ENCODE data around the gene MACF1.
"Not testable (repeated sequence)": the region's sequence is repeated elsewhere in the genome, so short reads cannot be mapped to it uniquely, and the experiment has no call there.

MACF1 gene

DNA sequence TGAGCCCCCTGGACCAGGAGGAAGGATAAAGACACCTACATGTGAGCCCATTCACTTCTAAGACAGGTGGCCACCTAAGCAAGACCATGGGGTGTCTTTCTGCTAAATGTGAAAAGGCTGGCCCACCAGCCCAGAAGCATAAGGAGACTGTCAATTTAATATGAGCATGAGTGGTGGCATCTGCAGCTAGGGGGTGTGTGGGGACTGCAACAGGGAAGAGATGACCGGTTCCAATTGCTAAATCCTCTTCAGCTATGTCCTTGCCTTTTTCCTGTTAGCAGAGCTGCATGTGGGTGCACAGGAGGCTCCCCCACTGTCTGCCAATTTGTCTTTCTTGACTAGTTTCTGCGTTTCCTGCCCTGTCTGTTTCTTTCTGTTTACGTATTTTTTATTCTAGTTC lies 264.7 kb downstream of the MACF1 start:
- no peak for DNase-seq (ENCODE audit: low spot score)

DNA sequence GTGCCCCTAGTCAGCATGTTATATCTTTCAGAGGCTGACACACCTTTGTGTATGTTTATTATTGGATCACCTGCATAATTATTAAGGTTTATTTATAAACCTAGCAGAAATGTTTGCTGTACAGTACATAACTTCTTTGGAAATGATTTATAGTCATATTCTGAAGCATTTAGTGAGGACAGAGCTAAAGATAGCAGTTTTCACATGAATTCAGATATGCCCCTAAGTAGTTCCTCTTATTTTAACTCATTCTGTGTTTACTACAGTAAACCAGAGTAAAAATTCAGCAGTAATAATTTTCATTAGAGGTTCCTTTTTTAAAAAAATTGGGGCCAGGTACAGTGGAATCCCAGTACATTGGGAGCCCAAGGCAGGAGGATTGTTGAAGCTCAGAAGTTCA lies 265.5 kb downstream of the MACF1 start:
- no peak for DNase-seq (ENCODE audit: low spot score)

DNA sequence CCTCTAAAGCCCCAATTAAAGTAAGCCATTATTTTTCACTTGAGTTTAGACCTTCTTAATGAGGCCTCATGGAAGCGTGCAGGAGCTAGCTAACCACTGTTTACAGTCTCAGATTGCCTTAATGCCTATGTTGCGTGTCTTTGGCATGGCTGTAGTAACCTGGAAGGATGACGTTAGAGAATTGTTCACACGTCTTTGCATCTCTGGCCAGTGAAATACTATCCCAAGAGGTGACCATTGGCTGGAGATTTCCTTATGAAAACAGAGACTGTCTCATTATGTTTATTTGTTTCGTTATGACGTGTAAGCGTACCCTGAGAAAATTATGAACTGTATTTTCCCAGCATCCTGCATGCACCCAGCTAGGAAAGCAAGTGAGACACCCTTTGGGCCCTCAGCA lies 268.3 kb downstream of the MACF1 start:
- no peak for DNase-seq (ENCODE audit: low spot score)

DNA sequence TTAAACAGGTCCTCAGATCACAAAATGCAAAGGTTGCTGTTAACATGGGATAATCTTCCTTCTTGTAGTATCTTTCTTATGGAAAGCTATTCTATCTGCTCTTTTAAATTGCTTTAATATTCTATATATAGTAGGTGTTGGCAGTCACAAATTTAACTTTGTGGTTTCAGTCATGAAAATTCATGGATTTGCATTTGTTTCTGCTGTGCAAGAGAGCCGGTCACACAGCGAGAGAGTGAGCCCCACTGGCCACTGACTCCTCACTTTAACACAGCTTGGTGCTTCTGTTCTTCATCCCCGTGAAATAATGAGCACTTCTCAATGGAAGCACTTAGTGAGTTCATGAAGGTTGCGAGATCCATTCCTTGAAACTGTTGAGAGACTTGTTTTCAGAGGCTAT lies 268.8 kb downstream of the MACF1 start:
- DNase-seq (ENCODE audit: low spot score) = no peak

DNA sequence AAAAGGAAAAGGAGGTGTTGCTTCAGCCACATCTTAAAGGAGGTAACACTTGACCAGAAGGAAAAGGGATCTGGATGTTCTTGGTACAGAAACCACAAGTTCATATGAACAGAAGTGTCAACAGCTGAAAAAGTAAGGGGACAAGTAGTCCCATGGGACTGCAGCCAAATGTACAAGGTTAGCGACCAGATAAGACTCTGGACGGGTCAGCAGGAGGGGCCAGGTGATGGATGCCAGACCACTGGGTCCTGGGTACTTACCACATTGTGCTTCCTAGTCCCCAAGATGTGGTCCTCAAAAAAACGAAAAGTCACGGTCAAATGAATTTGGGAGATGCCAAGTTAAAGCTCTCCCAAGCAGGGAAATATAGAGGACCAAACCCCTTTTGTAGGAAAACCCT lies 270.3 kb downstream of the MACF1 start:
- no peak for DNase-seq (ENCODE audit: low spot score)

DNA sequence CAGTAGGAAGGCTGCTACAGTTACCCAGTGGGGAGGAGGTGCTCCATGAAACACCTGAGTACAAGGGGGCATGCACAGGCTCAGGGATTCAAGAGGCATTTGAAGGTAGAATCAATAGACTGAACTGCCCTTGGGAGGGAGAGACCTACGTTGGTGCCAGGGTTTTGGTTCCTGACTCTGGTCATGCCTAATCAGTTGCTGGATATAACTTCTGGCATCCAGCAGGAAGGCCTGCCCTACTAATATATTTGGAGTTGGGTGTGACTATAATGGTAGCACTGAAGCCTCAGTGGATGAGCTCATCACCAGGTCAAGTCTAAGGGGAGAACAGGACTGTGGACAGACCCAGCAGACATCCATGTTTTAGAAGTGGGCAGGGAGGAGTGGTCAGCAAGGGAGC lies 271.1 kb downstream of the MACF1 start:
- not testable (repeated sequence) for DNase-seq (ENCODE audit: low spot score)

DNA sequence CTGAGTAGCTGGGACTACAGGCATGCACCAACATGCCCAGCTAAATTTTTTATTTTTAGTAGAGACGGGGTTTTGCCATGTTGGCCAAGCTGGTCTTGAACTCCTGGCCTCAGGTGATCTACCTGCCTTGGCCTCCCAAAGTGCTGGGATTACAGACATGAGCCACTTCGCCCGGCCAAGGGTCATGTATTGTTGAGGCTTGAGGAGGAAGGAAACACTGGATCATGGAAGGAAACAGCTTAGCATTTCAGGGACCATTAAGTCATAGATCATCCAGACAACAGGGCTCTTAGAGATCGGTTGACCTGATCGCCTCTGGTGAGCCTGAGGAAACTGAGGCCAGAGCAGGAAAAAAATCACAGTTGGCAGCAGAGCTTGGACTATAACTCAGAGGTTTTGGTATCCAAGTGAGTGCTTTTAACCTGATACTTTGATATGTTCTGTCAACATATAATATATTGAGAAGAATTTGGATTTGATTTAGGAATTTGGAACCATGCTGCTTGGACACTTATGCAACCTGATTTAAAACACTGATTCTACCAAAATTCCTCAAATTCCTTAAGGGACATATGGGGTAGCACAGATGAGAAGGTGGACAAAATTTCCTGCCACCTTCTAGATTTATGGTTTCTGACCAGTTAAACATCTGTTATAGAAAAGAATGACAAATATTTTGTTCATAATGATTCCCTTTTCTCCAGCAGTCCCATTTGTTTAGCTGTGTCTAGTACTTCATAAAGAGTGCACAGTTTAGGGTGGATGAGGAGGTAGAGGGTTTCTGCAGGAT lies 273.8 kb downstream of the MACF1 start:
- DNase-seq (ENCODE audit: low spot score) = no peak

DNA sequence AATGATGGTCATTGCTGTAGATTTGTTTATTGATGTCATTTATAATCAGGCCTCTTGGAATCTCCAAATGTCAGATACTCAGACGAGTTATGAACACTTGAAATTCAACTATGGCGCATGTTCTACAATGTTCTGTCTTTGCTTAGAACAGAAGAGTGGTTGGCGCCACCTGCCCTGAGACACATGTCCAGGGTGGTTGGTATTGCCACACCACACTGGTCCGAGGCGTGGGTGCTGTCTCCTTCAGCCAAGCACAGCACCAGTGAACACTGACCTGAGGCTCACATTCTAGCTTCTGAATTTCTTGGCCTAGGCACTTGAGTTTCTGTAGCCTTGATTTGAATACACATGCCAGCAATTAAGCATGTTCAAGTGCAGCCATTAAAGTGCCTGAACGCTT lies 276.8 kb downstream of the MACF1 start:
- no peak for DNase-seq (ENCODE audit: low spot score)

DNA sequence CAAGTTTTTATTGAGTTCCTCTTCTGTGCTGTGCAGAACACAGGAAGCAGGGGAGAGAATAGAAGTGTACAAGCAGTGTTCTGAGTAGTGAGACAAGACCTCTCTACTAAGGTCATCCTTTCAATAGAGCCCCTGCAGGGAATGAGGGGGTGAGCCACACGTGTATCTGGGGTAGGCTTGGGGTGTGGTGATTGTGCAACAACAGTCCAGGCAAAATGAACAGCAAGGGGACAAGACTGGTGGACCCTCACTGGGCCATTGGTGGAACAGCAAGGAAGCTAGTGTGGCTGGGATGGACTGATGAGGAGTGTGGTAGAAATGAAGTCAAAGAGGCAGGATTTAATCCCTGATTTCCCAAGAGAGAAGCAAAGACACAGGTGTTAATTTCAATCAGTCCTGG lies 278.8 kb downstream of the MACF1 start:
- no peak for DNase-seq (ENCODE audit: low spot score)

DNA sequence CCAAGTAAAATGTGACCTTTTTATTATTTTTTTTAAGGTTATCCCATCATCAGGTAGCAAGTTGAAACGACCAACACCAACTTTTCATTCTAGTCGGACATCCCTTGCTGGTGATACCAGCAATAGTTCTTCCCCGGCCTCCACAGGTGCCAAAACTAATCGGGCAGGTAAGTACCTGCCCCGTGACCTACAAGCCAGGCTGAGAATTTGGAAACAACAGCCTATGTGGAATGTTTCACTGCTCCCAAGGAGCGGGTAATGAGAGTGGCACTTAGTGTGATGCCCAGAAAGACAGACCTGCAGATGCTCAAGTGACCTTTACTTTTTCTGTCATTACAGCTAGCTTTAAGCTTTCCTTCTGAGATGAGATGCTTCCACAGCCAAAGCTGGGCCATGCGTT lies 280.1 kb downstream of the MACF1 start:
- no peak for DNase-seq (ENCODE audit: low spot score)

DNA sequence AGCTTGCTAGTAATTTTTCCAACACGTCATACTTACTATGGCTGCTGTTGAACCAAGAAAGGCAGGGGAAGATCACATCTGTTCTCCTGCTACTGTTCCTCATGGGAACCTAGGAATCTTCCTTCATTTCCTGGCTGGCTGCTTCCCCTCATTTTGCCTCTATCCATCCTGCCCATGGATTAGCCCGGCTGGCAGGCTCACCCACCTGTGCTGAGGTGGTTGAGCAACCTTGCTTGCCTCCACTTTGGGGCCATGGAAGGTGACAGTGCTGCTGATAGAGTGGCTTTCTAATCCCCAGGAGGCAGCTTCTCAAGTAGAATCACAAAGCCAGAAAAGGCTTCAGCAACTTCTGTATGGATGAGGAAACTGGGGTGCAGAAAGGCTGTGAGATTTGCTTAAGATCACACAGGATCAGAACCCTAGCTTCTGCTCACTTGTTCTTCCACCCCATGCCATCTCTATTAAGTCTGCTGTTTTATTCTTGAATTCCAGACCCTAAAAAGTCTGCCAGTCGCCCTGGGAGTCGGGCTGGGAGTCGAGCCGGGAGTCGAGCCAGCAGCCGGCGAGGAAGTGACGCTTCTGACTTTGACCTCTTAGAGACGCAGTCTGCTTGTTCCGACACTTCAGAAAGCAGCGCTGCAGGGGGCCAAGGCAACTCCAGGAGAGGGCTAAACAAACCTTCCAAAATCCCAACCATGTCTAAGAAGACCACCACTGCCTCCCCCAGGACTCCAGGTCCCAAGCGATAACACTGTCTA lies 280.7 kb downstream of the MACF1 start:
- DNase-seq (ENCODE audit: low spot score) = no peak

DNA sequence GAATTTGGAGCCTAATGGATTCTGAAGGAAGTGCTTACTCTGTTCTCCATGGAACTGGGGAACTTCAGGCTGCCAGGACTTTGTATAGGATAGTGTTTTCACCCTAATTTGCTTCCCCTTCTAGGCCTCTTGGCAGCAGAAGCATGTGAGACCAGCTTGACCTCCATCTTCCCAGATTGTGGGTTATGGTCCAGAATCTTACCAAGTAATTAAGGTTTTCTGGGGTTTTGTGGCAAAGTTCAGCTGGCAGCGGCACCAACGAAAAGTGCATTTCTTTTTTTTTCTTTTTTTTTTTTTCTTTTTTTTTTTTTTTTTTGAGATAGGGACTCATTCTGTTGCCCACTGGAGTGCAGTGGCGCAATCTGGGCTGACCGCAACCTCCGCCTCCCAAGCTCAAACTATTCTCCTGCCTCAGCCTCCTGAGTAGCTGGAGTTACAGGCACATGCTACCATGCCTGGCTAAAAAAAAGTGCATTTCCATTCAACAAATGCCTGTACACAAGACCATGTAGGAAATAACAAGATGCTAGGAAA lies 283.6 kb downstream of the MACF1 start:
- DNase-seq (ENCODE audit: low spot score) = no peak

DNA sequence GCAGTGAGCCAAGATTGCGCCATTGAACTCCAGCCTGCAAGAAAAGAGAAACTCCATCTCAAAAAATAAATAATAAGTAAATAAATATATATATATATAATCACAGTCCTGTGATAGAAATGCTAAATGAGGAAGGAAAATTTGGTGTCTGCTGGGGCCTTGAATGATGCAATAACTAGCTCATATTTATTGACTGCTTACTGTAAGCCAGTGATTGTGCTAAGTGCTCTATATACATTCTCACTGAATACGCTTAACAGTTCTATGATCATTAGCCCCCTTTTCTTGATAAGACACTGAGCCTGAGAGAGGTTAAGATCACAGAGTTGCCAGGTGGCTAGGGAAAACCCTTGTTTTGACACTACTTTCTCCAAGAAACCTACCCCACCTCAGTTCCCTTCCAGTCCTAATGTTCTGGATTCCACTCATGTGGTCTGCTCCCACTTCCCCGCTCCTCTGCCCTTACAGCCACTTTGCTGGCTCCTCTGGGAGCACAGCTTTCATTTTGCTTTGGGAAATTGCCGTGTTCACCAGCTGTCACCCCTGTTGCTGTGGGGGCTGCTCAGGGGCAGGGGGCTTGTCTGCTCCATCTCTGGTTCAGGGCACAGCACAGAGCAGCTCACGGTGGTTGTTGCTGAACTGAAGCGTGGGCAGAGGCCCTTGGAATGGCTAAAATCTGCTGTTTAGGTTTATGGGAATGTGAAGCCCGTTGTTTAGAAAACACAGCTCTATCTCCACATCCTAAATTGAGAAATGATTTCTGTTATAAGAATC lies 284.5 kb downstream of the MACF1 start:
- no peak for DNase-seq (ENCODE audit: low spot score)

DNA sequence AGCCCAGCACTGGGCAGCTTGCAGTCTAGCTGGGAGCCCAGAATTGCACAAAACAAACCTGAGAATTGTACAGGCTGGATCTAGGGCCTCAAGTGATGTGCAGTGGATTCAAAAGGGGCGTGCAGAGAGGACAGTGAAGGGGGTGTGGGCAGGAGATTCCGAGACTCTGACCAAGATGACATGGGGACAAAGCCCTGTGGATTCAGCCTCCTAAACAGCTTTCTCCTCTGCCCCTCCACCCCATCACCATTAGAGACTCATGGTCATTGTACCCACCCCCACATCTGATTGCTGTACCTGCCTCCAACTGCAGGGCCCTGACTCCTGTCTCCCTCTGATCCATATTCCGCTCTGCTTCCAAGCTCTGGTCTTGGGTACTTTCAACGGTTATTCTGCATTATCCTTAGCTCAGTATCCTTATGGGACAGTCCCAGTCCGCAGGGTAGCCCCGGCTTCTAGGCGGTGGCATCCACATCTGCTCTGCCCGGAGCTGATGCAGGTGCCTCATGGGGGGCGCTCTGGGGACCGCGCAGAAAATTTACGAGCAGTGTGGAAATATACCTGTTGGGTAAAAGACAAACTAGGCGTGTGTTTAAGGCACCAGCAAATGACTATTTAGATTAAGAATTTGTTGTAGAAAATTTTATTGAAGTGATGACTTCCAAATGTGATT lies 285.2 kb downstream of the MACF1 start:
- no peak for DNase-seq (ENCODE audit: low spot score)

DNA sequence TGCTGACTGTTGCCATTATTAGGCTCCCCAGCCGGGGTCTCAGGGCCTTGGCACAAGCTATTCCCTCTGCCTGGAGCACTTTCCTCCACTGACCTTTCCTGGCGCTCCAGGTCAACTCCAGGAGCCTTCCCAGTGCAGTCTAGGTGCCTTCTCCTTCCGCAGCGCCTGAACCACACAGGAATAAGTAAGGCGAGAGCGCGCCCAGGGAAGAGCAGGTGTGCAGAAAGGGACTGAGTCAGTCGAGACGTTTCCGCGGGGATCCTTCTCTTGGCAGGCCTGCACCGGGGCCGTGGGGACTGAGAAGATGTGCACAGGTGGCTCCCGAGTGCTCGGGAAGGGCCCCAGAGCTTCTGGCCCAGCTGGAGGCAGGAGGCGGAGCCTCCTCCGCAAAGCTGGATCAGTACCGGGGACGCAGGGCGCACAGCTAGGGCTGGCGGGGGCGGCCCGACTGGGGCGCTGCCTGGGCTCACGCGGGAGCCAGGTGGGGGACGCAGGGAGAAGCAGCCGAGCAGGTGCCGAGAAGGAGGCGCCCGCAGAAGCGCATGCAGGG lies 286.2 kb downstream of the MACF1 start:
- DNase-seq (ENCODE audit: low spot score) = no peak

DNA sequence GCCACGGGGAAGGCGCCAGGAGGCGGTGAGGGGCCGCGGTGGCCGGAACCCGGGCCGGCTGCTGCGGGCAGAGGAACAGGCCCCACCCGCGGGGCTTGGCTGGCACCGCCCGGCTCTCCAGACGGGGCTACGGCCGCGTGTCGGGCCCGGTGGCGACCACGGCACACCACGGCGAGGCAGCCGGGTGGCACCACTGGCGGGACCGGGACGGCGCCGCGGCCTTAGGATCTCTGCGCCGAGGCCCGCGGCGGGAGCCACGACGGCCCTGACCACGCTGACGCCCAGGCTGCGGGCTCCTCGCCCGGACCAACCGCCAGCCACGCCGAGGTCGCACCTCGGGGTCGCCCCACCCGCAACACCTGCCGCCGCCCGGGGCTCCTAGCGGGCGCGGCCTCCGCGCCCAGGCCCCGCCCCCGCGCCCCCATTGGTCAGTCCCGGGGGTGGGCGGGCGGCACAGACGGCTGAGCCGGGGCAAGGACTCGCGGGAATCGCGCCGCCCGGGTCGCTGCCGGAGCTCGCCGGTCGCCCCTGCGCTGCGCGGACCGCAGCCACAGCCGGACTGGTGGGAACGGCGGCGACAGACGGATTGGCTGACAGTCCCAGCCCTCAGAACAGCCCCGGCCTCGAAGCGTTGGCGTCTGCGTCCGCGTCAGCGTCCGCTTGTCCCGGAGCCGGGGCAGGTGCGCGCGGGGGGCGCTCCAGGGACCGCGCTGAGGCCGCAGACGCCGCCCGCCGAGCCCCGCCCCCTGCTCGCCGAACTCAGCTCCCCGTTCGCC lies 286.8 kb downstream of the MACF1 start, which contains the start of gene BMP8A:
TSS of gene BMP8A (plus strand) at position 491 of the 776 bp plus-strand sequence. CDS start 356 bp downstream, outside the sequence.
- DNase-seq (ENCODE audit: low spot score) = no peak

DNA sequence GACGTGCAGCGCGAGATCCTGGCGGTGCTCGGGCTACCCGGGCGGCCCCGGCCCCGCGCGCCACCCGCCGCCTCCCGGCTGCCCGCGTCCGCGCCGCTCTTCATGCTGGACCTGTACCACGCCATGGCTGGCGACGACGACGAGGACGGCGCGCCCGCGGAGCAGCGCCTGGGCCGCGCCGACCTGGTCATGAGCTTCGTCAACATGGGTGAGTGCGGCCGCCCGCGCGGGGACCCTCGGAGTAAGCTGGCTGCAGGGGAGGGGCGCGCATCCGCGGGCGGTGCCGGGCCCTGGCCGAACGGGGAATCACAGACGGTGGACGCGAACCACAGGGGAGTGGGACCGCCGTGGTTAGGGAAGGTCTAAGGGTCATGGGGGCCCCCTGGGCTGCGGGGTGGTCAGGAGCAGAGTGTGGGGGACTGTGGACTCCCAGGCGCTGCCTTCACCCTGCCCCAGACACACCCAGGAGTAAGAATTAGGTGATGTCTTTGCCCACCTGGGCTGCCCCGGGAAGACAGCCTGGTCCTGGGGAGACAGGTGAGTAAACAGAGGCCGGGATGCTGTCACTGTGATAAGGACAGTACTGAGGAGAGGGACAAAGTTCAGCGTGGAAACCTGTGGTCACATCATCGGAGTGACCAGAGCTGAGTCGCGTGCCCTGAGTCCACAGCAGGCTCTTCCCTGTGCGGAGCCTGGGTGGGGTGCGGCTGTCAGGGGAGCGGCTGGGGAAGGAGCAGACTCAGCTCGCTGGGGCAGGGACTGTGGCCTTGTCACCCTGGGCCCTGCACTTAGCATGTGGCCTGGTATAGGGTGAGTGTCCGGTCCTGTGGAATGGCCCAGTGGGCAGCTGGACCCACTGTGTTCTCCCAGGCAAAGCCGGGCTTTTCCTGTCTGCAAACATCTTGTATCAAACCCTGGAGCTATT lies 287.9 kb downstream of the MACF1 start:
- DNase-seq (ENCODE audit: low spot score) = not testable (repeated sequence)

DNA sequence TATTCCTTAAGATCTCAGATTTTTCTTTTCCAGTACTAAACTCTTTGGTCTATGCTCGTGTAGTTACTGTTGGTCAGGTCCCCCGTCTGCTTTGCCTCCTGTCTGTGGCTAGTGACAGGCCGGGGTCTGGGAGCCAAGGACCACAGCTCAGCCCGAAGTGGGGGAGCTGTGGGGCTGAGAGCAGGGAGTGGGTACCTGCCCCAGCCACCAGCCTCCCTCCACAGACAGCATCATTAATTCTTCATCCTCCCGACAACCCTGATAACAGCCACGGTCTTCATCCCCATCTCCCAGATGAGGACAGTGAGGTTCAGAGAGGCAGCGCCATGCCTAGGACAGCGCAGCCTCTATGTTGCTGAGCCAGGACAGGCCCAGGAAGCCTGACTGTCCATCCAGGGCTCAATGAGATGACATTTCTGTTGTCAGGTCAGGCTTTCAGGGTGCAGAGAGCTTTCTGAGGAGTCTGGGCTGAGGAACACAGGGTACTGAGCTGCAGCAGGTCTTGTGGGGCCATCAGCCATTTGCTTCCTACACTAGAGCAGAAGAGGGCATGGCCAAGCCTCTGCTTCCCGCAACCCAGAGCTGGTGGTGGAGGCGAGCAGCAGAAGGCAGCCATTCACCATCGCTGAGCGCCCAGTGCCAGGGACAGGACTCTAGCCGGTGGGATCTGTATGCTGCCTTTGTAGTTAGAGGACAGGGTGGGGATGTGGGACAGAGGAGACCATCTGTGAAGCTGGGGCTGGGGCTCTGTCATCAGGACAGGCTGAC lies 288.7 kb downstream of the MACF1 start:
- not testable (repeated sequence) for DNase-seq (ENCODE audit: low spot score)

Data from left forelimb (tissue), 1 donor.